ENCODE results near the gene MYL3.

The MYL3 gene

DNA sequence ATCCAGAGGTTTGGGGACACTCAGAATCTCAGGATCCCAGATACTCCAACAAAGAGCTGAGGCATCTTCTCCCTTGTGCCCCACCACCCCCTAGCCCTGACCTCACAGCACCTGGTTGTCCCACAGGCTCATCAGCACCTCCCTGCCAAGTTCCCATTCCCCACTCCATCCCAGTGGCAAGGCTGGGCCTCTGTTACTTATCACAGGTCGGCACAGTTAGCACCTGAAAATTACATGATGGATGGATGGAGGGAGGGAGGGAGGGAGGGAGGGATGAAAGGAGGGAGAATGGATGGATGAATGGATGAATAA is 12.8 kb downstream of the MYL3 start:
- no peak for DNase-seq (ENCODE audit: low read depth in 2 of 2)

DNA sequence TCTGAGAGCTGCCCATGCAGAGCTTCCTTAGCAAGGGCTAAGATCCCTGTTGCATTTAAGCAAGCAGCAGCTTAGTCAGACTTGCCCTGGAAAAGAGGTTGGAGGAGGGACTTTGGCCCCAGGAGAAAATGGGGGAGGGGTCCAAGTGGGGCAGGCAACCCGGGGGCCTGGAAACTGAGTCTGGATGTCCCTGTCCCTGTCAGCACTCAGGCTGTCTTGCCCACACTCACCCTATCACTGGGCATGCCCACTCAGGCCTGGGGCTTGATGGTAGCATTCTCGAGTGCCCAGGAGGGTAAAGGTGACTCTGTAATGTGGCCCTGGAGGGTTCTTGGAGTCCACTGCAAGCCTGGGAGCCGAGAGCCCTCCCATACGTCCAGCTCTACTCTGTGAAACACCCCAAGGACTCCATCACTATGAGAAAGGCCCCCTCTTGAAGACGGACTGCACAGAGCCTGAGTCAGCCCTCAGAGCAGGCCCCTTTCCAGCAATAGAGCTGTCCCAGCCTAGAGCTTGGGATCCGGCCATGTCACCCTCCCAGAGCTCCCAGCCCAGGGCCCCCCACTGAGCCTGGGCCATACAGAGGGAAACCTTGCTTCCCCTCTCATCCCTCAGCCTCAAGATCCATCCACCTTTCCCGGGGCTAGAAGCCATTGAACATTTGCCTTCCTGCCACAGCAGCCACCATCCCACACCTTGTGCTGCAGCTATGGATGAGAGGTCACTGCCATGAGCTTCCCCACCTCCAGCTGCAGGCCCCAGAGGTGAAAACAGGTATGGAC is 13.4 kb downstream of the MYL3 start:
- DNase-seq (ENCODE audit: low read depth in 2 of 2): no peak

DNA sequence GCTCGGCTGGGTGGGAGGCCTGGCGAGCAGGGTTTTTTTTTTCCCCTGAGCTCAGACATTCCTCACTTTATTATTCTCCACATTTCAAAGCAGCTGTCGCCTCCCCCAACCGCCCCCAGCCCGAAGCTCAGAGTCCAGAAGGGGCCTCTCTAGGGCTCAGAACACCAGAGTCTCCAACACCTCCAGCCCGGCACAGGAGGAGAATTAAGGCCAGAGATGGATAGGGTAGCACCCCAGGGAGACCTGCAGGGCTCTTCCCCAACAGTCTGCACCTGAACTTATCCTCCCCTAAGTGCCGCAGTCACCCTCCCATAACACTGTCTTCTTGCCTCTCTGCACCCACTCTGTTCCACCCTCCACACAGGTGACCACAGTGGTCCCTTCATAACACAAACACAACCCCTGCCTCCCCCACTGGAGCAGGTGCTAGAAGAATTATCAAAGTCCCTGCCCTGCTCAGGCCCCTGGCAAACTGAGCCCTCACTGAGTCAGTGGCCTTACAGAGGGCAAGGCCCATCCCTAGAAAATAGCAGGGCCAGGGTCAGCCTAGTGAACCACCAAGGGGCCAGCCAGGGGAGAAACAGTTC is 14.1 kb downstream of the MYL3 start:
- DNase-seq (ENCODE audit: low read depth in 2 of 2): no peak

DNA sequence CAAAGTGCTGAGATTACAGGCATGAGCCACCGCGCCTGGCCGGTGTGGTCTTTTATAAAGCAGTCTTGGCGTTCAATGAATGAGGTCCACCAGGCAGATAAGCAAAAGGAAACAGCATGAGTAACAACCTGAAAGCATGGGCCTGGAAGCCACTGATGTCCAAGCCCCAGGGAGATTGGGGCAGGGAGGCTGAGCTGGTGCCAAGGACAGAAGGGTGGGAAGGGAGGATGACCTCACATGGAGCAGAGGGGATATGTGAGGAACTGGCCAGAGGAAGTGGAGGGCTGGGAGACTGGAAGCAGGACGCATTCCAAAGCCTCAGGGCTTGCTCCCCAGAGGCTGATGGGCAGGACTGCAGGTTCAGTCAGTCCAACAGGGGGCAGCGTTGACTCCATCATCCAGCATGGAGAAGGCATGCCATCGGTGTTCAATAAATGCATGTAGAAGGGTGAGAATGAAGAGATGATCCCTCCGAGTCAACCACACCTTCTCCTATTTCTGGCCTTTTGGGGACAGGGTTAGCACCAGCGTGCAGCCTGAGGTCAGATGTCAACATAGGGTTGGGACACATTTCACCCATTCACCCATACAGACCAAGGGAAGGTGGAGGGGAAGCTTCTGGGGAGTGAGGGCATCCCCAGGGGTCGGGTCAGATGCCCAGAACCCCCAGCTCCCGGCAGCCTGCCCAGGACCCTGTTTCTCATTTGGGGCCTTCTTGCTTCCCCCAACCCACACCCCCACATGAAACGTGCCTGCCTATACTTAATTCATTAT is 14.8 kb downstream of the MYL3 start:
- no peak for DNase-seq (ENCODE audit: low read depth in 2 of 2)

DNA sequence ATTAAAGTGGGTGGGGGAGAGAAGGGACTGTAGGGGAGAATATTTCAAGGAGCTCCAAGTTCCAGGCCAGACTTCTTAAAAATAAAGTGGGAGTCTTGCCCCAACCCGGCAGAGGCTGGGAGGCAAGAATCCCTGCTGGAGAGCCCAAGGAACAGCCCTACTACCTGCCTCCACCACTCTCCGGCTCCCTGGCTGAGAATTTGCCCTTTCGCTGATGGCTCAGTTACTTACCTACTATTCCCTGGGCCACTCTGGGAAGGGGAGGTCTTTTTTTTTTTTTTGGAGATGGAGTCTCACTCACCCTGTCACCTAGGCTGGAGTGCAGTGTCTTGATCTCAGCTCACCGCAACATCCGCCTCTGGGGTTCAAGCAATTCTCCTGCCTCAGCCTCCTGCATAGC is 15.5 kb downstream of the MYL3 start:
- no peak for DNase-seq (ENCODE audit: low read depth in 2 of 2)

DNA sequence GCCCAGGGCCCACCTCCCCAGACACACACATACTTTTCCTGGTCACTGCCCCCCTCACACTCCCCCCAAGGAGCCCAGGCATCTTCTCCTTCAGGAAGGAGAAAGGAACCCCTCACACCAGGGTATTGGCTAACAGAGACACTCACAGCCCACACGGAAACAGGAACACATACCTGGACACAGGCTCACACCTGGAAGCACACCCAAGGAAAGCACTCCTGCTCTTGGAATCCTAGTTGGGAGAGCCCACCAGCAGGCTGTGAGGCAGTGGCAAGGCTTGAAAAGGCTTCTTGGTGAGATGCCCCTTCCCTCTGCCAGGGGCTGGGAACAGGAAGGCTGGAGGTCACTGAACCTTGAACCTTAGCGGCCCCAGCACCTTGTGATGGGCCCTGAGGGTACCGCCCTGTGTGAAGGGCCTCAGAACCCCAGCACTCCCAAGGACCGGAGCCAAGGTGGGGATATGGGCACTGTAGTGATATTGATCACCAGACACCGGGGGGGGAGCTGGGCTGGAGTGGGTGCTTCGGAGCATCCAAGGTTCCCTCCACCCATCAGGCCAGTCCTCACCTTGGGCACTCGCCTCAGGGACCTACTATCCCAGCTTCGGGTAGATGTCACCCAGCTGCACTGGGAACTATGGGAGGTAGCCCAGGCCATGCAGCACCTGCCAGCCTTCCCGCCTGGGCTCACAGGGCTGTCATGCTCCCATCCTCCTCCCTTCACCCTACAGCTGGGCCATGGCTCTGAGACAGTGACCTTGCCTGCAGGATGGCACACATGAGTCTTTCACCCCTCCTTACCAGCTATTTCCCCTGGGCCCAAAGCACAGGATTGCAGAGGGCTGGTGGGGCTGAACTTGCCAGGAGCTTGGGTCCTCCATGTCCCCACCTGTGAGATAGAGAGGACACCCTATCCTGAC is 16.4 kb downstream of the MYL3 start:
- DNase-seq (ENCODE audit: low read depth in 2 of 2): no peak

DNA sequence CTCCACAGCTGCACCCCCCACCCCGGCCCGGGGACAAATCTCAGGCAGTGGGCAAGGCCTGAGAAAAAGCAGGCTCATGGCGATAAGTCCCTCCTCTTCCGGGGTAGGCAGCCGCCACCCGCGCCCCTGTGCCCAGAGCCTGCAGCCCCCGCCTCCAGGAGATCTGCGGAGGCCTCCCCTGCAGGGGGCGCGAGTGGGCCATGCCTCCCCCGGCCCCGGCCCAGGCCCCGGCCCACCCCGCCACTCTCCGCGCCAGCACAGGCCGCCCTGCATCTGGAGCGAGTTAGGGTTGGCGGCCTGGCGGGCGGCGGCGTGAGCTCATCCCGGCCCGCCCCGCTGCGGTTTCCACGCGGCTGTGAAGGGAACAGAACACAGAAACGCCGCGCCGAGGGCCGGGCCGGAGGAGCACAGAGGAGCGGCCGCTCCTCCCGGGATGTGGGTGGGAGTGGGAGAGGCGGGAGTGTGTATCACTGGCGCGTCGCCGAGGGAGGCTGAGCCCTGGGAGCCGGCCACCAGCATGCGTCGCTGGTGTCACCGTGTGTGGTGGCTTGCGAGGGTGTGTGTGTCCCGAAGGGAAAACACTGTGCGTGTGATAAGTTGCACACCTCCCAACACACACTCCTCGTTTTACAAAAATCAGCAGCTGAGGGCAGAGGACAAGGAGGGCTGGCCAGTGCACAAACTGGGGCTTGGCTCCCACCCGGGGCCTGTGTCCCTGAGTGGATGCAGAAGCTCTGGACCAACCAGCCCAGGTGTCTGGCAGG is 17.2 kb downstream of the MYL3 start:
- DNase-seq (ENCODE audit: low read depth in 2 of 2): peak; percentile 41 to 67

DNA sequence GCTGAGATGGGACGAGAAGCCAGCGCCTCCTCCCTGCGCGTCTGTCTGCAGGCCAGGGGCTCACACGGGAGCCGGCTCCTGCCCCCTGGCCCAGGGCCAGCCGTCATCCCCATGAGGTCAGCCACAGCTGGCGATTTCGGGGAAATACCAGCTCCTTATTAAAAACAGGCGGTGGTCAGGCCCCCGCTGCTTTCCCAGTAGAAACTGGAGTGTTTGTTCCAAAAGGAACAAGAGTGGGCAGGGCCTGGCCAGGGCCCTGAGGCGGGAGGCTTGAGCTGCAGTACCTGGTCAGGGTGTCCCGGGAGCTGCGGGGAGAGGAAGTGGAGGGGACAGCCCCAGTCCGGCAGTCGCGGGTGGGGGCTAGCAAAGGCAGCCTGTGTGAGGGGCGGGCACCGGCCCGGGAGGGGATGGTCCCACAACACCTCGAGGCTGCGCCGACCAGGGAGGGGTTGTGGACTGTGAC is 17.8 kb downstream of the MYL3 start:
- DNase-seq (ENCODE audit: low read depth in 2 of 2): no peak

DNA sequence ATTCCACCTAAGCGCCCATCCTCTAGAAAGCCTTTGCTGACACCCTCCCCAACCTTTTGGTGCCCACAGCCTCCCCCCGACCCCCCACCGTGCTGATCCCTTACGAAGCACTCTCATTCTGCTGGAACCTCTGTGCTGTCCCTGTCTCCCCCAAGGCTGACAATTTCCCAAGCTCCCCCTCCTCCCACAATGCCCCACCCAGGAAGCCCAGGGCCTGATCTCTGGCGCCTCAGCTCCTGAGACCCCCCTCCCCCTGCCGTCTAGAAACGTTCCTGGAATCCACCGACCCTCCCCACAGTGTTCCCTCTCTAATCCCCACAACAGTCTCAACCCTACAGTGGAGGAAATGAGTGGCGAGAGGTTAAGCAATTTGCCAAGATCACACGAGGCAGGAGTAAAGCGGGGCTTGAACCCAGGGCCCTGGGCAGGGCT is 18.3 kb downstream of the MYL3 start:
- DNase-seq (ENCODE audit: low read depth in 2 of 2): no peak

DNA sequence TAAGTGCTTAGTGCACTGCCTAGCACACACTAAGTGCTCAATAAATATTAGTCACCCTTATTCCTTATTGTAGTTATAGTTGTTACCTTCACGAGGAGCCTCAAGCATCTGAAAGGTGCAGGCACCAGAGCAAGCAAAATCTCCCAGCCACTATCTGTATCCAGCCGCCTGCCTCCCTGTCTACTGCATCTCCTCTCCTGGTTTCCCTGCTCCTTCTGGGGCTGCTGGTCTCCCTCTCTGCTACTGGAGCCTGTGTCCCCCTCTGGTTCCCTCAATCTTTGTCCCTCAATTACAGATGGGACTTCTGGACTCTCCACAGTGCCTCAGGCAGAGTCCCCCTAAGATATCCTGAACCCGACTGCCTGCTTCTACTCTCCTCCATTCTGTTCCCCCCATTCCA is 18.8 kb downstream of the MYL3 start:
- DNase-seq (ENCODE audit: low read depth in 2 of 2): no peak

DNA sequence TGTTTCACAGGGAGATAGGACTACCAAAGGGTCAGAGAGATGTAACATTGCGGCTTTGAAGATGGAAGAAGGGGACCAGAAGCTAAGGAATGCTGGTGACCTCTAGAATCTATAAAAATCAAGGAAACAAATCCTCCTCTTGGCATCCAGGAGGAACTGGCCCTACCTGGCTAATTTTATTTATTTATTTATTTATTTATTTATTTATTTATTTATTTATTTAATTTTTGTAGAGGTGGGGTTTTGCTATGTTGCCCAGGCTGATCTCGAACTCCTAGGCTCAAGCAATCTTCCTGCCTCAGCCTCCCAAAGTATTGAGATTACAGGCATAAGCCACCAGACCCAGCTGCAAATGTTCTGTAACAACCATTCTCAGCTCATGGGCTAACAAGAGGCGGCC is 19.7 kb downstream of the MYL3 start:
- DNase-seq (ENCODE audit: low read depth in 2 of 2): no peak

DNA sequence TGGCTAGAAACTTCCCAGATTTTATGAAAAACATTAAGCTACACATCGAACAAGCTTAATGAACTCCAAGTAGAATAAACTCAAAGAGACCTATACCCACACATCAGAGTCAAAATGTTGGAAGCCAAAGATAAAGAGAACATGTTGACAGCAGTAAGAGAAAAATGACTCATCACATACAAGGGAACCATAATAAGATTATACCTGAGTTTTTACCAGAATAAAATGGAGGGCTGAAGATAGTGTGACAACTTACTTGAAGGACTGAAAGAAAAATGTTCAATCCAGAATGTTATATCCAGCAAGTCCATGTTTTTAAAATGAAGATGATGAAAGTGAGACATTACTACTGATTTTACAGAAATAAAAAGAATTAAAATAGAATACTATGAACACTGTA is 22.8 kb downstream of the MYL3 start:
- DNase-seq (ENCODE audit: low read depth in 2 of 2): no peak

DNA sequence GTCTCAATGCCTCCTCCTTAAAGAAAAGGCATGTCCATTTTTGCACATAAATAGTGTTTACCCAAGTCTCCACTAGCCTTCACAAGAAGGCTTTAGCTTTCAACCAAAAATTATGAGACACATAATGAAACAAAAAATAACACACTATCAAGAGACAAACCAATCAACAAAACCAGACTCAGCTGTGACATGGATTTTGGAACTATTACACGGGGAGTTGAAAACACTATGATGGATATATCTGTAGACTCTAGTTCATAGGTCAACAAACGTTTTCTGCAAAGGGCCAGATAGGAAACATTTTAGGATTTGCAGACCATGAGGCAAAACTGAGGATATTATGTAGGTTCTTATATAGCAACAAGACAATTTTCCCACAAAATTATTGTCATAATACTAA is 24.9 kb downstream of the MYL3 start:
- DNase-seq (ENCODE audit: low read depth in 2 of 2): no peak

DNA sequence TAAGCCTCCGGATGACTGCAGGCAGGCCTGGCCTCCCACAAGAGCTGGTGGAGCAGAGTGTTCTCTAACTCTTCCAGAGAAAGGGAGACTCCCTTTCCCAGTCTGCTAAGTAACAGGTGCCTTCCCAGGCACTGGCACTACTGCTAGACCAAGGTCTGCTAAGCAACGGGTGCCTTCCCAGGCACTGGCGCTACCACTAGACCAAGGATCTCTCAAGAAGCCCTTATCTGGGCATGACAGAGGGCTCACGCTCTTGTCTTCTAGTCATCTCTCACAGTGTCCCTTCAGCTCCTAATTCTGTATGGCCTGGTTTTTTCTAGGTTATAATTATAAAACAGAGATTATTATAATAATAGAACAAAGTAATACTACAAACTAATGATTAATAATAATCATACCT is 27.8 kb downstream of the MYL3 start:
- no peak for DNase-seq (ENCODE audit: low read depth in 2 of 2)

DNA sequence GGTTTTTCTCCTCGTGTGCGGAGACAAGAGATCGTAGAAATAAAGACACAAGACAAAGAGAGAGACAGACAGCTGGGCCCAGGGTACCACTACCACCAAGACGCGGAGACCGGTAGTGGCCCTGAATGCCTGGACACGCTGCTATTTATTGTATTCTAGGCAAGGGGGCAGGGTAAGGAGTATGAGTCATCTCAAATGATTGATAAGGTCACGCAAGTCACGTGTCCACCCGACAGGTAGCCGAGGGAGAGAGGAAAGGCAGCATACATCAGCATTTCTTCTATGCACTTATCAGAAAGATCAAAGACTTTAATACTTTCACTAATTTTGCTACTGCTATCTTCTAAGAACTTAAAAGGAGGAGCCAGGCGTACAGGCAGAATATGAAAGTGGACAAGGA is 28.2 kb downstream of the MYL3 start:
- DNase-seq (ENCODE audit: low read depth in 2 of 2): no peak

DNA sequence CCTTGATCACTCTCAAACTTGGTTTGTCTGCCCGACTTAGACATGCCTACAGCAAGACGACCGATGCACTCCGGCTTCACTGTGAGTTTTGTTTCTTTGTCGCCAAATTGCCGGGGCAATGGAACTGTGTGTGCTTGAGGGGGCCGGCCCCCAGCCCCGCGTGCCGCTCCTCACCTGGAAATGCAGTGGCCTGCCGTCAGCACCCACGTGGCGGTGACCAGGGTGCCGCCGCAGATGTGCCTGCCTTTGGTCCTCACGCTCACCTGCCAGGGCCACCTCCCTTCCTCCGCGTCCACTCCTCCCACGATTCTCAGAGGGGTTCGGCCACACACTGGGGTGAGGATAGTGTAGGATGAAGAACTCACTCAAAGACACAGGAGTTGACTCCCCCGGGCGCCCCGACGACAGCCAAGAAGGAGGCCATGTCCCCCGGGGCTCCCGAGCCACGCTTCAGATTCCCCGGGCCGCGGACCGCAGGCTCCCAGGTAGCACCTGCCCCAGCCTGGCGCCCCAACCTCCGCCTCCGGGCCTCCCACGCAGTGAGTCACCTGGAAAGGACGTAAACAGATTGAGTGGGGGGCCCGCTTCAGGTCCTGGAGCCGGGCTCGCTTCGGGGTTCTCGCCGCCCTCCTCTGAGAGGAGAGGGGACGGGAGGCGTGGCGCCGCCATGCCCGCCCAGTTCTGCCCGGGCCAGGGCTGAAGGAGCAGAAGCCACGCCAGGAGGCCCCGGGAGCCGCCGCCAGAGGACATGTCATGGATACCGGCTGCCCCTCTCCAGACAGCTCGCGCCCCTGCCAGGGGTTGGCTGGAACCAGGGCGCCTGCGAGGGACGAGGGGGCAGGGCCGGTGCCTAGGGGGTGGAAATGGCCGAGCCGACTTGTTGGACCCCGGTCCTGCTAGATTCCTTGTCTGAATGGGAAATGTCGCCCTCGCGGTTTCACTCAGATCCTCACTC is 29.6 kb downstream of the MYL3 start:
- DNase-seq (ENCODE audit: low read depth in 2 of 2): no peak

DNA sequence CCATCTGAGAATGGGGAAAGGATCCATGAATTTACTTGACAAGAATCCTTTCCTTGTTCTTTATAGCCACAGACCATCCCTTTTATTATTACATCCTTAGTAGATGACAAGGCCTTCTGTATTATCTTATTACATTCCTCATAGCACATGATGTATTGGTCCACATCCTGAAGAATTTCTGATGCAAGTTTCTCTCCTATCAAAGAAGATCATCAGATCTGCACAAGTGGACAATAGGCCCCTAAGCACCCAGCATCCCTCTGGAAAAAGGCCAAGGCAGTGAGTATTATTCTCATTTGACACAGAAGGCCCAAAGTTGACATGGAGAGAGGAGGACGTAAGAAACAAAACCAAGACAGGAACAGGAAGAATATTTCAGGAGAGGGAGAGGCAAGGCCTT is 31.4 kb downstream of the MYL3 start:
- DNase-seq (ENCODE audit: low read depth in 2 of 2): no peak

DNA sequence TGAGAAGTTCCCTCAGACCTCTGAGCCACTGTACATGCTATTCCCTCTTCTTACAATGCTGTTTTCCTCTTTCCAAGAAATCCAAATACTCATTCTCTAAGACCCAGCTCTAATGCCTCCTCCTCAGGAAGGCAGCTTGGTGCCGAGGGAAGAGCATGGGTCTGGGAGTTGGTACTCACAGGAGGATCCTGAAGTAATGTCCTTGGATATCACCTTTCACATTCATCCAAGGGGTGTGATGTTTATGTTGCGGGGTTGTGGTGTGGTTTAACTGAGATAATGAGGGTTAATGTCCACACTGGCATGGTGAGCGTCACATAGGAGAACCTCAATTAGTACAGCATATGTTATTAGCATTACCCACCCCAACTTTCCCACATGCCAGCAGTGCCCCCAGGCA is 31.9 kb downstream of the MYL3 start:
- DNase-seq (ENCODE audit: low read depth in 2 of 2): no peak

DNA sequence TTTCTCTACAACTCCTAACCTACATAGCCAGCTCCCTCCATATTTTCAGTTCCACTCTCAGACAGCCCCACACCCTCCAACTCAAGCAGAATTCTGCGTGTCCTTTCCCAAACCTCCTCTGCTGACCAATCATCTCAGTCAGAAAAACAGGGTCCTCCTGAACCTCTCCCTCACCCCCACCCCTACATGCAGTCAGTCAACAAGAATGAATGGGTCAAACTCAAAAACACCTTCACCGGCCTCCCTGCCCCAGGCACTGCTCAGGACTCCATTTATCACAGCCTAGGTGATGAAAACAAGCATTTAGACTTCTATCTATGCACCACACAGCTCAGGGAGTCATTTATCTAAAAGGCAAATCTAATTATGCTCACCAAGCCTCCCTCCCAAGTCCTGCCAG is 32.4 kb downstream of the MYL3 start:
- DNase-seq (ENCODE audit: low read depth in 2 of 2): no peak

DNA sequence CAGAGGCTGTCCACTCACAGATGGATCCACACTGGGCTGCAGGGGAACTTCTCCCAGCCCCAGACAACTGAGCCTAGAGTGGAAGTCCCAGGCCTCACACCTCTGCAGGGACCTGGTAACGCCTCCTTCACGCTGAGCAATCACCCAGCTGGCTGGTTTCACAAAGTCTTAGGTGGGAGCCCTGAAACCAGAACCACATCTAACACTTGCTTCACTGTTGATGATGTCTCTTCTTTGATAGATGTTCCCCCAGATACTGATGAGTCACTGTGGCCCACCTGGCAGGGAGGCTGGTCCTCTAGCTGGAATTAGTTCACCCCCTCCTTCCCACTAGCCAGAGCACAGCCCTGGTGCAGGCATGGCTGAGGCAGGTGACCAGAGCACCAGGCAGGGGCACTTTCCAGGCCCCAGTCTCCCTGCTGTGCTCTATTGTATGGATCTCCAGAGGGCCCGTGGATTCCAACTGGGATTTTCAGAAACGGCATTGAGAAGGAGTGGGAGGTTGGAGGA is 33.5 kb downstream of the MYL3 start:
- peak; percentile 20 to 34 for DNase-seq (ENCODE audit: low read depth in 2 of 2)

Measured in stimulated activated CD8-positive, alpha-beta memory T cell treated with anti-CD3 and anti-CD28 coated beads, Interleukin-7, amount 100 ng/mL, for 4 hours (primary cell).